GM13977 (cell line): Measurements from ENCODE around the gene PEX26.

Experiments used
- DNase-seq: peaks from one replicate; pipeline ENCODE4 v3.0.0; 2012; ENCODE audit warnings: low spot score
- in situ Hi-C: fragments of 300-500 bp; cut with MboI; formaldehyde crosslinking; loops from one replicate; pipeline ENCODE4 v1.12.0; 2022; ENCODE audit warnings: low sequenced_read_pairs, low pct_unique_long_range_greater_than_20kb, mixed read lengths, inconsistent platforms; ENCODE audit not compliant: unreplicated experiment
- TF ChIP-seq, protein P1 (sequence below): IDR thresholded peaks from 2 replicates; pipeline ENCODE4 v1.5.1; 2012; ENCODE audit warnings: mild to moderate bottlenecking, control low read depth; ENCODE audit not compliant: insufficient read depth; ENCODE audit errors: extremely low read depth, missing control alignments

The PEX26 gene

DNA sequence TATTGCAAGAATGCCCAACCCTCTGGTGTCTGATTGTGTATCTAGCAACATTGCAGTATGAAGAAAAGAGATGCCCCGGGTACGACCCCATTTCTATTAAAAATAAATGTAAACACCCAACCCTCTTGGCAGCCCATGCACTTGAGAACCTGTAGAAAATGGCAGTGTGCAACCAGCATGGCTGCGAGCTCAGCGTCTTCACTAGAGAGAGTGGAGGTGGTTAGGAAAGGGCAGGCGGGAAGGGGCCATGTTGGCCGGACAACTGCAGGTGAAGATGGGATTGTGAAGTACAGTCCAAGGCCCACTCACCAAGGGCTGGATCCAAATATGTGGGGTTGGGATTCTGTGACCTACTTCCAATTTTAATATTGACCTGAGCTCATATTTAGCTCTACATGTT, 15.9 kb downstream of the PEX26 start:
- in situ Hi-C loops = no loop called here
- TF ChIP-seq, protein P1, sequence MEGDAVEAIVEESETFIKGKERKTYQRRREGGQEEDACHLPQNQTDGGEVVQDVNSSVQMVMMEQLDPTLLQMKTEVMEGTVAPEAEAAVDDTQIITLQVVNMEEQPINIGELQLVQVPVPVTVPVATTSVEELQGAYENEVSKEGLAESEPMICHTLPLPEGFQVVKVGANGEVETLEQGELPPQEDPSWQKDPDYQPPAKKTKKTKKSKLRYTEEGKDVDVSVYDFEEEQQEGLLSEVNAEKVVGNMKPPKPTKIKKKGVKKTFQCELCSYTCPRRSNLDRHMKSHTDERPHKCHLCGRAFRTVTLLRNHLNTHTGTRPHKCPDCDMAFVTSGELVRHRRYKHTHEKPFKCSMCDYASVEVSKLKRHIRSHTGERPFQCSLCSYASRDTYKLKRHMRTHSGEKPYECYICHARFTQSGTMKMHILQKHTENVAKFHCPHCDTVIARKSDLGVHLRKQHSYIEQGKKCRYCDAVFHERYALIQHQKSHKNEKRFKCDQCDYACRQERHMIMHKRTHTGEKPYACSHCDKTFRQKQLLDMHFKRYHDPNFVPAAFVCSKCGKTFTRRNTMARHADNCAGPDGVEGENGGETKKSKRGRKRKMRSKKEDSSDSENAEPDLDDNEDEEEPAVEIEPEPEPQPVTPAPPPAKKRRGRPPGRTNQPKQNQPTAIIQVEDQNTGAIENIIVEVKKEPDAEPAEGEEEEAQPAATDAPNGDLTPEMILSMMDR = no peak

DNA sequence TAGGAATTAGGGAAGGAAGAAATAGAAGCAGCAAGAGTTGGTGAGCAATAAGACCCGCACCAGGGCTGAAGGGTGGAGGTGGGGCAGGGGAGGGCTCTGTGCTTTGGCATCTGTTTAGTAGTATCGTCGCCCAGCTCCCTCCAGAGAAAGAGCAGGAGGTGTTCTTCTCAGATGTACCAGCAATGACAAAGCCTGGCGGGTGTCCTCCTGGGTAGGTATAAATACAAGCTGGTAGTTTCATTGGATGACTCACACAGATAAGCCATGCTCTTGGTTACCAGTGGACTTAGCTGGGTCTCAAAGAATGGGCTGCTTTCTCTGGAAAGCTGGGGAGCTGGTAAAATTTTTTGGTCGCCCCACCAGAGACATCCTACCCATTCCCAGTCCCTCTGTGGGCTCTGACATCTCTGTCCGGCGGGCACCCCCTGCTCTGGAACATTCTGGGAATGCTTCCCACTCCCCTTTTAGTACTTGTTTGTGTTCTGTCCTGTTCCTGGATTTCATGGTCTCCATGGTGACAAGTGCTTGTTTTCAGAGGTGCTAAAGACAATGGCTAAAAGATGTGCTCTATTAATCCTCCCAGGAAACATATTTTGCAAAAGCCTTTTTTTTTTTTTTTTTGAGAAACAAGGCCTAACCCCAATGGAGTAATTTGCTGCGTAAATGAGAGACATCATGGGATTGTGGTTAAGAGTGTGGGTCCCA, 17.5 kb downstream of the PEX26 start:
- DNase-seq = no peak
- TF ChIP-seq, protein P1 = no peak
- in situ Hi-C loops = no loop called here

More for the DNA sequence above, 15.9 kb downstream of the PEX26 start:
- no peak for DNase-seq

DNA sequence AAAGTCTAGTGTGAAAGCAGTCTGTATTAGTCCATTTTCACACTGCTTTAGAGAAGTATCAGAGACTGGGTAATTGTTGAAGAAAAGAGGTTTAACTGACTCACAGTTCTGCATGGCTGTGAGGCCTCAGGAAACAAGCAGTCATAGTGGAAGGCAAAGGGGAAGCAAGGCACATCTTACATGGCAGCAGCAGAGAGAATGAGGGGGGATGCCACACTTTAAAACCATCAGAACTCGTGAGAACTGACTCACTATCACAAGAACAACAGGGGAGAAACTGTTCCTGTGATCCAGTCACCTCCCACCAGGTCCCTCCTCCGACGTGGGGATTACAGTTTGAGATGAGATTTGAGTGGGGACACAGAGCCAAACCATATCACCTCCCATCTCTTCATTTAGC, 19.0 kb downstream of the PEX26 start:
- TF ChIP-seq, protein P1 = no peak
- in situ Hi-C loops = no loop called here
- DNase-seq = no peak

DNA sequence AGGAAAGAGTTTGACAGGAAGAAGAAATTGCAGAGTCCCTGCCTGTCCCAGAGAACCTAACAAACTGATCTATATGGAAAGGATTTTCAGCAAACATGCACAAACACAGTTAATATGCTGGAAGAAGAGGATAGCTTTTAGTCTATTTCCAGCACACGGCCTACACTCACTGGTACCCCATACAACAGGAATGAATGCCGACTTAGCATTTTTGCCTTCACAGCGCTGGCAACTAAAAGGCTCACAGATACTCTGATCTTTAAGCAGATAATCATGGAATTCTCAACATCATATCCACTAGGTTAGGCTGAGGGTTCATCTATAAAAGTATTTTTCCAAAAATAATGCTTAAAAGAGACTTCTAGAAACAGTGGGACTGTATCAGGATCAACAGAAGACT, 23.0 kb downstream of the PEX26 start:
- DNase-seq = no peak
- TF ChIP-seq, protein P1 = no peak
- in situ Hi-C loops = no loop called here

DNA sequence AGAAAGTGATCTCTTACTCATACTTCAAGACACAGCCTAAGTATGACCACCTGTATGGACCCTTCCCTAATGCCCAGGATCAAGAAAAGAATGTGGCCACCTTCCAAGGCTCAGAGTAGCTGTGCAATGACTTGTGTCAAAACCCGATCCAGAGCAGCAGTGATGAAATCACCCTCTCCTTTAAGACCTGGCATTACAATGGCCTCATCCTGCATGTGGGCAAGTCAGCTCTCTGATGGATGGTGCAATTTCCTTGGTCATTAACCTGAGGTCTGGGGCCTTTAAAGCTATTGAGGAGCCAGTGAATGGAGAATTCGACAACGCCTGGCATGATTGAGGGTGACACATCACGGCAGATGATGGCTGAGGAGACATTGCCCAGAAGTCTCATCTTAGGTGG, 23.7 kb downstream of the PEX26 start:
- TF ChIP-seq, protein P1 = no peak

DNA sequence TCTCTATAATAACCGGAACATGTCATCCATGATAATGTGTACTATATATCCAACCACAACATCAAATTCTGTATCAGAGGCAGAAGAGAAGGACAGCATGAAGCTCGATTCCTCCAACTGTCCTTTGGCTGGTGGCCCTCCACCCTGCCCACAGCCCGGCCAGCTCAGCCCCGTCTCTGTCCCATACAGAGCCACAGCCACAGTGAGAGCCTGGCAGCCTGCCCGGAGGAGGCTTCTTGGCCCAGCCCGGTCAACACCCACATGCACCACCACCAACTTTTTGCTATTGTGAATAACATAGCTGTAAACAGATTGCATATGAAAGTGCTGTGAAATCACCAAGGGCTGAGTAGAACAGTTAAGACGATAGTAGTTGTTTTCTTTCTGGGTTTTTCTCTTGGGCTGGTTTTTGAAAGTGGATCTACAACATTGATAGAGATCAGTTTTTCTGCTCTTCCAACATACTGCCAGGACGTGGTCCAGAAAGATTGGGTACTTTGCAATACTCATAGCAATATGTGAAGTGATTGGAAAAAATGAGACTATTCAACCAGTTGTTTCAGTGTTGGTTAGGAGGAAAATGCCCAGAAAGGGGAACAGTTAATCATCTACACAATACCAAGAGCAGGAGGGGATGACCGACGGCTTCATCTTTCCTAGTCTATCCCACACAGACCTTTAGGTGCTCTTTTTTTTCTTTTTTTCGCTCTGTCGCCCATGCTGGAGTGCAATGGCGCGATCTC, 25.9 kb downstream of the PEX26 start:
- in situ Hi-C loops = no loop called here
- no peak for DNase-seq
- TF ChIP-seq, protein P1 = no peak

More for the DNA sequence above, 23.7 kb downstream of the PEX26 start:
- DNase-seq = no peak
- in situ Hi-C loops = no loop called here
